Psoas muscle (tissue), 8 donors: ENCODE measurements around the gene GDF7. TPM values are rescaled to one million over a fixed set of nuclear protein-coding genes. Genes with fewer than 3 reads are reported as not detected.
A peak's percentile ranks its signal among the peaks of the same experiment; 100 is the strongest.

Experiments
- ATAC-seq, 4 donors: fragments of 200-7000 bp; cut with Tn5 transposase; one replicate each; pipeline ENCODE4 v1.9.1; 2020; ENCODE audit warnings: moderate library complexity in 3 of 4, mild to moderate bottlenecking in 2 of 4
- DNase-seq, 2 donors: peaks; one replicate each; pipeline ENCODE4 v3.0.0-alpha.2; 2020
- H3K27ac ChIP-seq: fragments of 200-600 bp; one replicate; pipeline ENCODE4 v1.8.0; 2022
- H3K27me3 ChIP-seq, 3 donors: fragments of 200-600 bp in 1 of 3; one replicate each; pipeline versions ENCODE4 v1.6.1 to v1.8.0; 2013 to 2022; ENCODE audit warnings: low read length in 2 of 3, mild to moderate bottlenecking in 2 of 3, moderate library complexity in 1 of 3; ENCODE audit not compliant: insufficient read depth in 3 of 3
- H3K36me3 ChIP-seq, 2 donors: fragments of 200-600 bp in 1 of 2; one replicate each; pipeline versions ENCODE4 v1.6.1 to v1.8.0; 2013 to 2022; ENCODE audit warnings: low read depth in 1 of 2, mild to moderate bottlenecking in 1 of 2, moderate library complexity in 1 of 2; ENCODE audit not compliant: insufficient read depth in 1 of 2
- H3K4me1 ChIP-seq: fragments of 200-600 bp; one replicate; pipeline ENCODE4 v1.8.0; 2022
- H3K4me3 ChIP-seq: fragments of 200-600 bp; one replicate; pipeline ENCODE4 v1.8.0; 2022; ENCODE audit warnings: mild to moderate bottlenecking
- H3K9me3 ChIP-seq: fragments of 200-600 bp; one replicate; pipeline ENCODE4 v1.8.0; 2022
- CTCF ChIP-seq: fragments of 200-600 bp; IDR thresholded peaks from one replicate; pipeline ENCODE4 v1.8.0; 2022; ENCODE audit warnings: antibody characterized with exemption
- WGBS, 3 donors: extraction: QIAGEN DNeasy Blood & Tissue Kit; methylation state at CpG; one replicate each; pipeline versions ENCODE4 v1.1.6 to v1.1.7; 2013; 5-methylcytosine and 5-hydroxymethylcytosine counted together
- intact Hi-C, 2 donors: fragments of 100-400 bp; cut with DNase I; formaldehyde crosslinking; loops; one replicate each; pipeline versions ENCODE4 v1.11.0 to v1.14.2; 2022
- polyA plus RNA-seq, 3 donors: library from polyadenylated mRNA; stranded (reverse); fragments of 200-250 nt; gene quantifications; one replicate each; pipeline ENCODE4 v1.2.3, GENCODE V29; 2013
- total RNA-seq, 4 donors: library from RNA; stranded (reverse); fragmentation: NEBNext Ultra II Directional in 2 of 4; extraction: Animal tissue kit (Norgen Biotek cat#: 25700) in 2 of 4; gene quantifications; one replicate each; pipeline versions ENCODE4 v1.2.1 to v1.2.4, GENCODE V29; 2021 to 2023
- donor health status: healthy with polysubstance abuse.
- donor health status: DM: no; HTN: no; CAD: no; lungs with moderate emphysema.
- donor health status: Bipolar disorder and iron deficiency.
- donor health status: healthy.
- donor health status: DM: yes; HTN: yes; CAD: no.
- donor health status: DM: no; HTN: no; CAD: no.
- donor health status: DM: no; HTN: no; CAD: no.
- donor health status: DM: yes; HTN: yes; CAD: no.

GDF7 gene
- total and polyA plus RNA-seq, 7 donors, result 0.03 to 0.94 (median 0.04) TPM

- Histone ChIP-seq H3K4me3 (no peak overlapping the region), H3K9me3 (no peaks in the 10 kb centered on the region), H3K27ac (peak overlapping the region; percentile 88), H3K27me3 (no peaks in the 10 kb centered on the region), H3K36me3 (peaks cover 0 to 27% of the 10 kb centered on the region in 2 donors), H3K4me1 (peaks cover 66% of the 10 kb centered on the region)
- 81 to 92% (median 83%) methylated on average over 13 of the region's 13 CpGs for WGBS, 3 donors
- DNase-seq (peak in 1 of 2 donors; percentile 66), ATAC-seq (no peak)
- no peak for TF ChIP-seq CTCF
- intact Hi-C loops, result loop anchor here (2.0 to 5.0 kb wide), 2 partner anchors 81 to 82 kb away; no protein-coding TSS in a partner anchor
These were observed 47.3 kb upstream of the GDF7 start for GRCh38 chr2:20619624-20620024.

GRCh38 chr2:20620271-20620681 lies 46.7 kb upstream of the GDF7 start:
- Histone ChIP-seq H3K36me3 (peaks cover 0 to 30% of the 10 kb centered on the region in 2 donors), H3K4me3 (no peak overlapping the region), H3K4me1 (peaks cover 65% of the 10 kb centered on the region), H3K27me3 (no peaks in the 10 kb centered on the region), H3K9me3 (no peaks in the 10 kb centered on the region), H3K27ac (peak overlapping the region; percentile 27)
- 85 to 97% (median 91%) methylated on average over 8 of the region's 8 CpGs for WGBS, 3 donors
- peak in 1 of 2 donors; percentile 29 for DNase-seq
- no peak for ATAC-seq
- intact Hi-C loops, result loop anchor here in 1 of 2 donors (5.0 kb wide), 1 partner anchor 83 kb away; no protein-coding TSS in a partner anchor
- TF ChIP-seq CTCF, result no peak

GRCh38 chr2:20620696-20621365 lies 46.1 kb upstream of the GDF7 start:
- peak in 1 of 2 donors; percentile 43 for DNase-seq
- Histone ChIP-seq H3K27me3 (no peaks in the 10 kb centered on the region), H3K4me1 (peaks cover 60% of the 10 kb centered on the region), H3K27ac (peak overlapping the region; percentile 27), H3K4me3 (no peak overlapping the region), H3K36me3 (peaks cover 0 to 30% of the 10 kb centered on the region in 2 donors), H3K9me3 (no peaks in the 10 kb centered on the region)
- no peak for TF ChIP-seq CTCF
- no peak for ATAC-seq
- WGBS, 3 donors, result 77 to 86% (median 79%) methylated on average over 4 of the region's 4 CpGs
- intact Hi-C loops, result loop anchor here in 1 of 2 donors (5.0 kb wide), 1 partner anchor 84 kb away; no protein-coding TSS in a partner anchor

GRCh38 chr2:20621366-20622295 lies 45.3 kb upstream of the GDF7 start:
- no peak for TF ChIP-seq CTCF
- Histone ChIP-seq H3K4me3 (no peak overlapping the region), H3K36me3 (peaks cover 0 to 30% of the 10 kb centered on the region in 2 donors), H3K9me3 (no peaks in the 10 kb centered on the region), H3K27me3 (no peaks in the 10 kb centered on the region), H3K27ac (peak overlapping the region; percentile 27), H3K4me1 (peaks cover 54% of the 10 kb centered on the region)
- ATAC-seq (no peak), DNase-seq (peak in 1 of 2 donors; percentile 44)
- intact Hi-C loops, result loop anchor here in 1 of 2 donors (5.0 kb wide), 1 partner anchor 84 kb away; no protein-coding TSS in a partner anchor
- 79 to 88% (median 79%) methylated on average over 12 of the region's 12 CpGs for WGBS, 3 donors
